Activated CD8-positive, alpha-beta memory T cell treated with anti-CD3 and anti-CD28 coated beads, Interleukin-2, amount 50 U/mL, for 1 hour (primary cell): Measurements from ENCODE around the gene FOXD4.
"Not testable (repeated sequence)": the region's sequence is repeated elsewhere in the genome, so short reads cannot be mapped to it uniquely, and the experiment has no call there.

Source experiments
- DNase-seq: peaks from one replicate; pipeline ENCODE4 v3.0.0-alpha.2; 2020; ENCODE audit errors: extremely low read depth

The FOXD4 gene

DNA sequence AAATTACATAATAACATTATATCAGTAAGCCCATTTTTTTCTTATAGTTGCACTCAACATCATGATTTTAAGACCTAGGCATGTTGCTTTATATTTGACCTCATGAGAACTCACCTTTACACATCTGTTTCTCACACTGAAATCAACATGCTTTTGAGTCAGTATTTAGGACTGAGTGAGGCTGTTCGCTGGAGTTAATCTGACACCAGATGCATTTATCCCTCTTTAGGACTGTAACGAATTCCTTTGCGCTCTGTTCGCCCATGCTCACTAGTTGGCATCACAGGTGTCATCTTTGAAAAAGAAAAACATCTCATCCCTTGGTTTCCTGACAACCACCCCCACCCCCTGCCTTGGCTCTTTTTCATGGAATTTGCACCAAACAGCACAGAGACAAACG, 24.3 kb downstream of the FOXD4 start:
- DNase-seq: not testable (repeated sequence)

DNA sequence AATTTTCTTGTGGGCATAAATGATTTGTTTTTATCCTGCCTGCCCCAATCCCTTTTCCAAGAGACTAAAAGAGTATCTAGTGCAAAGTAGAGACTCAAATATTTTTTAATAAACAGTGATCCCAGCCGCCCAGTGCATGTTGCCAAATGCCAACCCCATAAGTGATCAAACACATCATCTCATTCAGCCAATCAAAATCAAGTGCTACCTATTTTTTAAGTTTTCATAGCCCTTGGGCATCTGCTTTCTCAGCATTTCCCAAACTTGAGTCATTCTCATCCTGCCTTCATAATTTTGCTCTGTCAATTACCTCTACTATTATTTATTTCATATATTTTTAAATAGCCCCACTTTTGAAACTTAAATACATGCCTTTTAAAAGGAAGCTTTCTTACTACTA, 27.4 kb downstream of the FOXD4 start:
- DNase-seq: not testable (repeated sequence)

DNA sequence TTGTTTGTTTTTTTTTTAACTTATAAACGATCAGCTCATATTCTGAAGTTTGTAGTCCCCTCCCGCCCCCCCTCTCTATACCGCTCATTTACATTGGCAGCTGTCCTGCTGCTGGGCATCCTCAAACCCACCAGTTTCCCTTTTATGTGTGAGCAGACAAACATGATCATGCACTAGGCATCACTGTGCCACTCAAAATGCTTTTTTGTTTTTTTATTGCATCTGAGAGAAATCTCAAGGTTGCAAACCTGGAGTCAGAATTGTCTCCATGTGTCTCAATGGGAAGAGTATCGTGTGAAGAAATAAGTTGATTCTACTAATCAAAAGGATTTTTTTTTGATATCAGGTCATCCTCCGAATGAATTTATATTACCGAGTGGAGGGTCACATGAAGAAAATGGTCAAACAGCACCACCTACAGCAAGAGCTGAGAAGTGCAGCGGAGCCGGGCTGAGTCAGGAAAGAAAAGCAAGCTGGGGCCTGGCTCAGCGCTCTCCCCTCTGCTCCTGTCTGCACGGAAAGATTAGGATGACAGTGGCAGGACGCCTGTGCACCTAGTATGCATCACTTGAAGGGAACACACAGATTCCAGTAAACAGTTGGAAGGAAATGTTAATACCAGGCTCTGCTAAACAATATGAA, 29.7 kb downstream of the FOXD4 start:
- DNase-seq: not testable (repeated sequence)

DNA sequence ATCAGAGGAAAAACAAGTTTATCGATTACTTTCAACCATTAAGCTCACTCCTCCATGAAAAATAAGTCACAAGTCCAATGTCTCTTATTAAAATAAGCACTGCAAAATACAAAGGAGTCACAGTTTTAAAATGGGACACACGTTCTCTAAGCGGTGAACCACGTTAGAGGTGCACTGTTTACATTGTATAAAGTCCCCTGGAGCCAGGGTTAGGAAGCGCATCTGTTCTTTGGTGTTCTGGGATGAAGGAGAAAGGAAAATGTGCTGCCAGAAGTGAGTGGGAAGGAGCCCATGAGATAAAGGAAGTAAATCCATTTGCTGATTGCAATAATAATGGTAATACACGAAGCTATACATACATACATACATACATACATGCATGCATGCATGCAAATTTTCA, 30.4 kb downstream of the FOXD4 start:
- not testable (repeated sequence) for DNase-seq

DNA sequence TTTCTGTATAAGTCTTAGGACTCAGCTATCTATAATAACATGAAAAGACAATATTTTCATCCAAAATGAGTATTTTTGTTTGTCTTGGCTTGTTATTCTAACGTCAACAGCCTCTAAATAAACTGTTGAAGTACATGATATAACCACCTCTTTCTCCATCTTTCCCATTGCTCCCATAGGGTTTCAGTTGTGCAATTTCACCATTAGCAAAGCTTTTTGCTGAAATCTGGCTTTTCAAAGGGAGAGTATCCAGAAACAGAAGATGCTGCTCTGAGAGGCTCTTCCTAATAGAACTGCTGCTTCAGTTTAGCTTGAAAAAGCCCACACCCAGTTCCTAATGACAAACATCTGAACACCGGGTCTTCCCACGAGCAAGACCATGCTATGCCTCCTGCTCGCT, 31.1 kb downstream of the FOXD4 start:
- not testable (repeated sequence) for DNase-seq

DNA sequence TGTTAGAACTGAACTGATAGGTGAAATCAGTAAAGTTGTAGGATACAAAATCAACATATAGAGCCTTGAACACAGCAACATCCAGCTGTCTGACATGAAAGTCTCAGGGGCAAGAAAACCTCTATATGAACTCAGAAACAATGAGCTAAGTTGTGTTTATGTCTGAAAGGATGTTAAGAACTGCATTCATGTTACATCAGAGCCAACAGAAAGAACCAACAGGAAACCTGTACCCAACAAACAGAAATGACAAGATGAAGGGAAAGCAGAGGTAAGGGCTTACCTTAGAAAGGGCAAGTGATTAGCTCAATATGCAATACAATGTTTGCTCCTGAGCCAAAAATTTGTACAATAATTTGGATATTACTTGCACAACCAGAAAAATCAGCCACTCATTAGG, 31.5 kb downstream of the FOXD4 start:
- not testable (repeated sequence) for DNase-seq

DNA sequence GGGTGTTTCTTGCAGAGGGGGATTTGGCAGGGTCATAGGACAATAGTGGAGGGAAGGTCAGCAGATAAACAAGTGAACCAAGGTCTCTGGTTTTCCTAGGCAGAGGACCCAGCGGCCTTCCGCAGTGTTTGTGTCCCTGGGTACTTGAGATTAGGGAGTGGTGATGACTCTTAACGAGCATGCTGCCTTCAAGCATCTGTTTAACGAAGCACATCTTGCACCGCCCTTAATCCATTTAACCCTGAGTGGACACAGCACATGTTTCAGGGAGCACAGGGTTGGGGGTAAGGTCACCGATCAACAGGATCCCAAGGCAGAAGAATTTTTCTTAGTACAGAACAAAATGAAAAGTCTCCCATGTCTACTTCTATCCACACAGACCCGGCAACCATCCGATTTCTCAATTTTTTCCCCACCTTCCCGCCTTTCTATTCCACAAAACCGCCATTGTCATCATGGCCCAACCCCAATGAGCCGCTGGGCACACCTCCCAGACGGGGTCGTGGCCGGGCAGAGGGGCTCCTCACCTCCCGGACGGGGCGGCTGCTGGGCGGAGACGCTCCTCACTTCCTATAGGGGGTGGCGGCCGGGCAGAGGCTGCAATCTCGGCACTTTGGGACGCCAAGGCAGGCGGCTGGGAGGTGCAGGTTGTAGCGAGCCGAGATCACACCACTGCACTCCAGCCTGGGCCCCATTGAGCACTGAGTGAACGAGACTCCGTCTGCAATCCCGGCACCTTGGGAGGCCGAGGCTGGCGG, 35.1 kb downstream of the FOXD4 start:
- DNase-seq: not testable (repeated sequence)

DNA sequence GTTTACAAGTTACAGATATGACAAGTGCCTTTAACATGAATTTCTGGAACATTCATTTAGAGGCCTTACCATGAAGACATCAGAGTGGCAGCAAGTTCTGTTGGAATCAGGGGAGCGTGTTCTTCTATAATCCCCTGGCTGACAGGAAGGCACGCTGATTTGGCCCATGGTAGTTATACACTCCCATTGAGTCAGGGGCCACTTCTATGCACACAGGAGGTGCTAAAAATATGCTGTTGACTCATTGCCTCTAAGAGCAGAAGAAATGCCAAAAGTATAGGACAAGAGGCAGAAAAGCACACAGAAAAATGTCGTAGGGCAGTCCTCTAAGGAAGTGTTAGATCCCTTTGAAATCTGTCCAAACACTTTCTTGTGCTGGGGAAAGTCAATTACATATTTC, 39.9 kb downstream of the FOXD4 start:
- not testable (repeated sequence) for DNase-seq

DNA sequence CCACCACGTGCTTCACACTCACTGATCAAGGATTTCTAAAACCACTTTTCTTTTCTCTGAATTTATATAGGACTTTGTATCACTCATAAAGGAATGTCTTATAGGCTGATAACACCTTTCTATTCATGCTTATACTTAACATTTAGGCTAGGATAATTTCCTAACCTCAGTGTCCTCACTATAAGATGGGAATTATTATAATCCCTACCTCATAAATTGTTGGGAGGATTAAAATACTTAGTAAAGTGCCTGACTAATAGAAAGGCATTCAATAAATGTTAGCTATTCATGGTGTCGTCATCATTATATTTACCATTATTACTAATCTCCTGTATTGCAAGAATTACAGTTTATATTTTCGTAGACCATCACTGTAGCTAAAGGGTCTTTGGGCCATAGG, 41.8 kb downstream of the FOXD4 start:
- DNase-seq: not testable (repeated sequence)

DNA sequence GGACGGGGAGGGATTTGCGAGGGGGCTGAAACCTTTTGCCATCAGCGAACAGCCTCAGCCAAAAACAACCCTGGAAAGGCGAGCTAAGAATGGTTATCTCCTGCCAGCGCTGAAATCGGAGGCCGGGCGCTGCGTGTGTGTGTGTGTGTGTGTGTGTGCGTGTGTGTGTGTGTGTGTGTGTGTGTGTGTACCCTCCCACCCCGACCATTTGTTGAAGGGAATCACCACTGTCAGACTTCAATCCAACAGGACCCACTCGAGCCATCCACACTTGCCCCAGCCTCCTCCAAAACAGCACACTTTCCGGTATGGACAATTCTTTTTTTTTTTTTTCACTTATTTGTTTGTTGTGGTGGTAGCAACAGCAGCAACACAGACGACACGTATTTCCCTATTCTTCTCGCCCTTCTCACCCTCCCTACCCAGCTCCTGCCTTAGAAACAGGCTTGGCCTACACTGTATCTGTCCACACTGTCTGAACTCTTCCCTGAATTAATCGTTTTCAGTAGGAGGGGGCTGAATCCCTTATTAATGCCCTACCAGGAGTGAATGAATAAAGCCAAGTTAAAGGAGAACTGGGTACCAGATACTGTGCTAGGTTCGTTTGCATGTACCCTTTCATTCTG, 44.2 kb downstream of the FOXD4 start:
- DNase-seq: not testable (repeated sequence)

DNA sequence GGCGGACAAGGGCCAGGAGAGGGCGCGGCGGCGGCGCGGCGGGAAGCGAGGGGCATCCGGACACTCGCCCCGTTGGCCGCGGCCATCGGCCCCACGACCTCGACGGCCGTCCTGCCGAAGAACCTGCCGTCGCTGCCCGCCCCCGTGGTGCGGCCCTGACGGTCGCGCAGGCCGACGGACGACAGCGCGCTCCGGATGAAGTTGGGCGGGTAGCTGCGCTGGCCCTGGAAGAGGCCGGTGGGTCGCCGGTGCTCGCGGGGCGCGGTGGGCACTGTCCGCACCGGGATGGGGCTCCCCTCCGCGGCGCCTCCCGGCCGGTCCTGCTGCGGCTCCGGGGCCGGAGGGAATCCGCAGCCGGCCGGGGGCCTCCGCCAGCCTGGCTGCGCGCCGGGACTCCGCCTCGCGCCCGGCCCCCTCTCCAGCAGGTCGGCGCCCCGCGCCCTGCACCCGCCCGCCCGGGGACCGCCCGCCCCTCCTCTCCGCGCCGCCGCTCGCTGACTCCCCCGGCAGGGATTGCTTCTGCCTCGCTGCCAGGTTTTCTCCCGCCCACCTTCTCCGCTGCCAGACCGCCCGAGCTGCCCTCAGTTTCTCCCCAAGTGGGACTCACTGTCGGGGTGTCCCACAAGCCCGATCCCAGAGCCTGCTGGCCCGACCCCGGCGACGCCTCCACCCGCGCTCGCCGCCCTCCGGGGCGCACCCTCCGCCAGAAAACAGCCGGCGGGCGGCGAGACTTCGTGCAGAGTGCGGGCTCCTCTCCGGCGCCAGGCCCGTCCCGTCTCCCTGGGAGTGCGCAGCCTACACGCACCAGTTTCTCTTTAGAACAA, 44.9 kb downstream of the FOXD4 start:
- not testable (repeated sequence) for DNase-seq
